Activated naive CD4-positive, alpha-beta T cell (primary cell): ENCODE measurements around the gene THOP1.
A peak's percentile ranks its signal among the peaks of the same experiment; 100 is the strongest.

Experiments used
- DNase-seq, 4 experiments: peaks; one replicate each; lab custom pipeline; 2025; lab: John Stamatoyannopoulos, UW

Gene THOP1

DNA sequence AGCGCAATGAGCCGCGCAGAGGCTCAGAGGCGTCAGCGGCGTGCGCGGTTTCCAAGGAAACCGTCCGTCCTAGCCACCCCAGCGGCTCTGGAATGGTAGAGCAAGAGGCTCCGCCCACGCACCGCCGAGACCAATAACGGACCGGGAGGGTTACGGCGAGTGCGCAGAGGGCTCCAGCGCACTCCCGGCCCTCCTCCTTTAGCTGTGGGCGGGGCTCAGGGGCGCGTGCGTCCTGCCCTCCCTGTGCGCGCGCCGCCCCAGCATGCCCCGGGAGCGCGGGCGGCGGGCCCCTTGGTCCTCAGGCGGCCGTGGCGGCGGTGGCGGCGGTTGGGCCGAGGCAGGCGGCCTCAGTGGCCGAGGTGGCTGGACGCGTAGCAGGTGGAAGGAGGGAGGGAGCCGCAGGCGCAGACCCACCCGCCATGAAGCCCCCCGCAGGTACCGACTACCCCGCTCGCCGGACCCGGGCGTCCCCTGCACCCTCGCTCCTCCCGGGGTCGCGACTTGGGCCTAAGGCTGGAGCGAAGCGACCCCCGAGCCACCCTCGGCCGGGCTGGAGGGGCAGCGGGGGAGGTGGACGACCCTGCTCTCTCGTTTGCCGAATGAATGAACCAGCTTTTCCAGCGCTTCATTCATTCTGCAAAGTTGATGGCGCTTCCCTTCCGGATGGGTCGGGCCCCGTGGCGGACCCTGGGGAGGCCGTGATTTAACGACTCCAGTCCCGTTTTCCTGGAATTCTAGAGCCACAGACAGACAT, at the start of gene THOP1:
Gene THOP1, plus strand, starts transcription at position 260 of the 754 bp plus-strand sequence. Its CDS starts 160 bp downstream, at position 420.
- DNase-seq, result peak; percentile 94 to 97 (median 96)

DNA sequence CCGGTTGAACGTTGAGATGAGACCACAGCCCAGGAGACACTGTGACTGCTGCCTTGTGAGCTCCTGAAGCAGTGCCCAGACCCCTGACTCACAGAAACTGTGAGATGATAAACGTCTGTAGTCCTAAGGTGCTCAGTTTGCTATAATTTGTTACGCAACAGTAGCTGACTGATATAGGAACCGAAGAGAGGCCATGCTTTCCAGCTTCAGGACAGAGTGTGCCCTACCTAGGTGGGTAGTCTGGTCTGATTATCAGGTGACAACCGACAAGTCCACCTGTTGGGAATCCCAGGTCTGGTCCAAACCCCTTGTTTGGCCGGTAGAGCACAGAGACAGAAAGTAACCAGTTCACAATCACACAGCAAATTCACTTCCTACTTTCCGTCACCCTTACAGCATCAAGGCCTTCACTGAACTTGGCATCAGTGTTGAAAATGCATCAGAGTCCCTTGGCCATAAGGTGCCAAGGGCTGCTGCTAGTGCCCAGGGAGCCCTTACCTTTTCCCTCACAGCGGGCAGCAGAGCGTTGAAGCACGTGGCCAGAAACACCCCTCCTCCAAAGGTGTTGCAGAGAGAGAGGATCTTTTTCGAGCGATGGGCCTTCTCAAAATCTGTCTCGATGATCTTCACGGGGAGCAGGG, 48.6 kb upstream of the THOP1 start:
- no peak for DNase-seq

DNA sequence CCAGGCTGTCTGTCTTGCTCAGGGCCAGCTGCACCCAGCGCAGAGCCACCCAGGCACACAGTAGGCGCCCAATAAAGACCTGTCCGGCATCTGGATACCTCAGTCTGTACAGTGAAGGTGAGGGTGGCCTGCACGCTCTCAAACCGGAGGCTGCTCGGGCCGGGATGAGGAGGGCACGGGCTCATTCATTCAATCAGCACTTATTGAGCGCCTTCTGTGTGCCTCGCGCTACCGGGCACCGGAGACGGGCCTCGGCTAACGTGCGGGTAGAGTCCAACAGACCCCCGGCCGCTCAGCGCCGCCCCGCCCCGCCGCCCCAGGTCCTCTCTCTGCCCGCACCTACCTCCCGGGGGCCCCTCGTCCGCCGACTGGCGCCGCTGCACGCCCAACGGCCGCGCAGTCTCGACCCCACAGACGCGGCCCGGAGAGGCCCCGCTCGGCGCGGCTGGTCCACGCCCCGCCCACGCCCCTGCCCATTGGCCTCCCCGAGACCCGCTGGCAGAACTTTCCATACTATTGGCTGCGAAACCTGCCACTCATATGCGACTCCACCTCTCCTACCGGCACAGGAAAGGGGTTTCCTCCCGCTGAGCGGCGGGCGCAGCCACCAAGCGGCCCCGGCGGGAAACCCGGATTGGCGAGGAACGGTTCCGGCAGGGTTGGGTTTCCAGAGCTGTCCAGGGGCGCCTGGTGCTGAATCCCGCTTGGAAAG, 45.5 kb upstream of the THOP1 start, which contains the start of gene SLC39A3:
Gene SLC39A3, minus strand, starts transcription at position 416 of the 712 bp plus-strand sequence. CDS start 2,760 bp downstream, outside the sequence.
- DNase-seq, result peak; percentile 96 to 98 (median 98)

DNA sequence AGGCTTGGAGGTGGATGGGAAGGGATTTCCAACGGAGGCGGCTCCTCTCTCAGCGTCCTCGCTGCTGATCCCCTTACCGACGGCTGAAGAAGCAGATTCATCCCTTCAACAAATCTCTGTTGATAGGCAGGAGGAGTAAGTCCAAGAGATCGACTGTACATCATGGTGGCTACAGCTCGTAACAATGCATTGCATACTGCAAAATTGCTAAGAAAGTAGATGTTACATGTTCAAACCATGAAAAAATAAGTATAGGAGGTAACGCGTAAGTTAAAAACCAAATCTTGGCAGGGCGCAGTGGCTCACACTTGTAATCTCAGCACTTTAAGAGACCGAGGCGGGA, 45.0 kb upstream of the THOP1 start:
- DNase-seq, result no peak

DNA sequence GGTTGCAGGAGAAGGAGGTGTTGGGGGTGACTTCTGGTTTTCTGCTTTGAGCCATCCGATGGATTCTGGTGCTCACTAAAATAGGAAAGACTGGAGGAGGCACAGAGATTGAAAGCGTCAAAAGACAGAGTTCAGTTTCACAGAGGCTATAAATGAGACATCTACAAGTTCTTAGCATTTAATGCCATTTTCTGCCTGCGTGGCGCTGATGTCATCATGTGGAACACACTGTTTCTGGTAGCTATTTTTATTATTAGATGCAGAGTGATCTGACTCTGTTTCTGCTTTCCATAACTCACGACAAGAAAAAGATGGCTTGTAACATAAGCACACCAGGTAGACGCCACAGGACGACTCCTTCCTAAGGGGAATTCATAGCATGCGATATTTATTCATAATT, 42.2 kb upstream of the THOP1 start:
- DNase-seq, result no peak

DNA sequence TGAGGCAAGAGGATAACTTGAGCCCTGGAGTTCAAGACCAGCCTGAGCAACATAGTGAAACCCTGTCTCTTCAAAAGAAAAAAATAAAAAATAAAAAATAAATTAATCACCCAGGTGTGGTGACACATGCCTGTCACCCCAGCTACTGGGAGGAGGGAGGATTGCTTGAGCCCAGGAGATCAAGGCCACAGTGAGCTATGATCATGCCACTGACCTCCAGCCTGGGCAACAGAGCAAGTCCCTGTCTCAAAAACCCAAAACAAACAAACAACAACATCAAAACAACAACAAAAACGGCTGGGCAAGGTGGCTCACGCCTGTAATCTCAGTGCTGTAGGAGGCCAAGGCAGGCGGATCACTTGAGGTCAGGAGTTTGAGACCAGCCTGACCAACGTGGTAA, 41.2 kb upstream of the THOP1 start:
- no peak for DNase-seq

DNA sequence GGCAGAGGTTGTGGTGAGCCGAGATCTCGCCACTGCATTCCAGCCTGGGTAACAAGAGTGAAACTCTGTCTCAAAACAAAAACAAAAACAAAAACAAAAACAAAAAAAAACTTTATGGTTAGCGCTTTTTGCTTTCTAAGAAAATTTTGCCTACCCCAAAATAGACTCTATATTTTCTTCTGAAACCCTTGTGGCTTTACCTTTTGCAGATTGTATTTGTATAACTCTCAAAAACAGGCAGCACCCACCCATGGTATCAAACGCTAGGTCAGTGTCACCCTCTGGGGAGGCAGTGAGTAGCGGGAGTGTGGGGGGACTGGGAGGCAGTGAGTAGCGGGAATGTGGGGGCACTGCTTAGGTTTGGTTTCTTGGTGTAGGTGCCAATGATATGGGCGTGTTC, 38.0 kb upstream of the THOP1 start:
- no peak for DNase-seq

DNA sequence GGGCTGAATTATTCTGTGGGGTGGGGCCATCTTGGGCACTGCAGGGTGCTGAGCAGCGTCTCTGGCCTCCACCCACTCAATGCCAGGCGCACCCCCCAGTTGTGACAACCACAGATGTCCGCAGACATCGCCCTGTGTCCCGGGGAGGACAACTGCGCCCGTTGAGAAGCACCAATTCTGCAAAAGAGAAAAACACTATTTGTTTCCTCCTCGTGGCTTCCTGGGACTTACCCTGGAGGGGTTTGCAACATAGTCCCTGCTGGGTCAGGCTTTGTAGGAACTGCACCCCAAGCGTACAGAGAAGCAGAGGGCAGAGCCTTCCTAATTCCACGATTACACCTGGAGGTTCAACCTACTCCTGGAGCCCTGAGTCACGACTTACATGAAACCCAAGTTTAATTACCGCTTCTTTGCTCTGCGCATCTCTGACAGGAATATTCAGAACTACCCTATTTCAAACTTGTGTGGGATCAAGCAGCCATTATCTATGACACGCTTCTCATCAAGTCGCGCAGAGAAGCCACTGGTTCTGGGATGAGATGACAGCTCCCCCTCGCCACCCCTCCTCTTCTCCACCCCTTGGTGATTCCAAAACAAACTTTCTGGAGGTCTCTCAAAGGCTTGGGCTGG, 34.4 kb upstream of the THOP1 start:
- DNase-seq, result no peak

DNA sequence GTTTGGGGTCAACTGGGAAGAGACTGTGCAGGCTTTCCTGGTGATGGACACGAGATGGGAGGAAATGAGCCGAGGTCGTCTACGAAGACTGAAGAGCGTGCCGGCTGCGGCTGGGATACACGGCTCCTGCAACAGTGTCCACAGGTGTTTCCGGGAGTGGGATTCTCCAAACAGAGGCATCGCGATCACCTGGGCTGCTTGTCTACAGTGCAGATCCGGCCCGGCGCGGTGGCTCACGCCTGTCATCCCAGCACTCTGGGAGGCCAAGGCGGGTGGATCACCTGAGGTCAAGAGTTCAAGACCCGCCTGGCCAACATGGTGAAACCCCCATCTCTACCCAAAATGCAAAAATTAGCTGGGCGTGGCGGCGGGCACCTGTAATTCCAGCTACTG, 33.9 kb upstream of the THOP1 start:
- no peak for DNase-seq

DNA sequence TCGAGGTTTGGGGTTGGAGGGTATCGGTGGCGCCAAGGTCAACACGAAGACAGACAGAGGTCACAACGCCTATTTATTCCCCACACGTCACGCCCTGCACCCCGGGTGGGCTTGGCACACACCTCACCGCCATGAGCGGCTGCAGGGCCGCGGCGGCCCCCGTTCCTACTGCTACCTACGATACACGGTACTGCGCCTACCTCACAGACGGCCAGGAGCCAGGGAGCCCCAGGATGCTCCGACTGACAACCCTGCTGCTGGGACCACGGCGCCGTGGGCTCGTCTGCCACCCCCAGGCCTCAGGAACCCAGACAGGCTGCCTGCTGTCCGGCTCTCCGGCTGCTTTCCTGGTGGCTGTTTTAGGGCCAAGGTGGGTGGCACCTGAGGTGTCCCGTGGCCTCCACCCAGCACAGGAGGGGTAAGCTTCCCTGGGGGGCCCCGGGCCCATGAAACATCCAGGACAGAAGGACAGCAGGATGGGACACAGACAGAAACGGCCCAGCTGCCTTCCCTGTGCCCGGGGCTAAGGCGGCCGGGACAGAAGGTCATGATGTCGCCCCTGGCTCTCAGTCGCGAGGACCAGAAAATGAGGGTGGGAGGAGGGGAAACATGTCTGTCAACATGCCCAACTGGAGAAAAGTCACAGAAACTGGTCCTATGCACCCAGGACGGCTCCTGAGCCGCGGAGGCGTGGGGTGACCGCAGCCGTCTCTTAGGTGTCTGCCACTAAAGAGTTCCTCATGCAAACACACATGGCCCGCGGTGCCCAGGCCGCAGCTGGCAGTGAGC, 30.4 kb upstream of the THOP1 start:
- no peak for DNase-seq

DNA sequence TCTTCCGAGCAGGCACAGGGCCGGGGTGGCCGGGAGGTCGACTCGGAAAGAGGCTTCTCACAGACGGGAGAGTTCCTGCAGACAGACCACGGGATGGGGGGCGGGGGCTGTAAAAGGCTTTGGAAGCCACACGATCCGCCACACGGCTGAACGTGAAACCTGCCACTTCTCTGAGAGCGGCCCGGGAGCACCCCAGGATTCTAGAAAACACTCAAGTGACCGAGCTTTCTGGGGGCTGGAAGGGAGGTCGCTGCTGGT, 29.9 kb upstream of the THOP1 start:
- DNase-seq, result no peak

DNA sequence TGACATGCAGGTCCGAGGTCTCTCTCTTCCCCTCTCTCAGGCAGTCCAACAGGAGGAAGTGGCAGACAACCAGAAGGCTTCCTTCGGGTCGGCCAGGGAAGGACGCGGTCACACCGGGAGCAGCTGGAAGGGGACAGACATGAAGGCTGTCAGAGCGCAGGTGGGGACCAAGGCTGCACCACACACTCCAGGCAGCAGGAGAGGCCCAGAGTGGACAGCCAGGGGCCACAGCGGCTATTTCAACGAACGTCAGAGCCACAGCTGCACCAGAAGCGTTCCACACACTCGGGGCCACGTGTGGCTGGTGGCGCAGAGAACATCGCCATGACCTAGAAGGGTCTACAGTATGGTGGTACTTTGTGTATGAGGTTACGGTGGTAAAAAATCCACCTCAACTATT, 29.5 kb upstream of the THOP1 start:
- no peak for DNase-seq

DNA sequence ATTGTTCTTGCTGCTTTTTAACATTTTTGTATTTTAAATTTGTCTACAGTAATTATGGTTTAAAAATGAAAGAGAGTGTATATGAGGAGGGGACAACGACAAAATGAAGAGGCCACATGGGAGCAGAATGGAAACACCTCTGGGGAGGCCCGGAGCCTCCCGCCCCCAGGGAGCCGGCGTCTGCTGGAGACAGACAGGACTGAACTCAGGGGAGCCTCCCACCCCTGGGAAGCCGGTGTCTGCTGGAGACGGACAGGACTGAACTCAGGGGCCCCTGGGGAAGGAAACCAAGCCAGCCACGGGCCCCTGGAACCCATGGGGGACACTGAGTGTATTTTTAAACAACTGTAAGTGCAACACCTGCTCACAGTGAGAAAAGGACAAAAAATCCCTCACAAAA, 28.8 kb upstream of the THOP1 start:
- DNase-seq, result no peak

DNA sequence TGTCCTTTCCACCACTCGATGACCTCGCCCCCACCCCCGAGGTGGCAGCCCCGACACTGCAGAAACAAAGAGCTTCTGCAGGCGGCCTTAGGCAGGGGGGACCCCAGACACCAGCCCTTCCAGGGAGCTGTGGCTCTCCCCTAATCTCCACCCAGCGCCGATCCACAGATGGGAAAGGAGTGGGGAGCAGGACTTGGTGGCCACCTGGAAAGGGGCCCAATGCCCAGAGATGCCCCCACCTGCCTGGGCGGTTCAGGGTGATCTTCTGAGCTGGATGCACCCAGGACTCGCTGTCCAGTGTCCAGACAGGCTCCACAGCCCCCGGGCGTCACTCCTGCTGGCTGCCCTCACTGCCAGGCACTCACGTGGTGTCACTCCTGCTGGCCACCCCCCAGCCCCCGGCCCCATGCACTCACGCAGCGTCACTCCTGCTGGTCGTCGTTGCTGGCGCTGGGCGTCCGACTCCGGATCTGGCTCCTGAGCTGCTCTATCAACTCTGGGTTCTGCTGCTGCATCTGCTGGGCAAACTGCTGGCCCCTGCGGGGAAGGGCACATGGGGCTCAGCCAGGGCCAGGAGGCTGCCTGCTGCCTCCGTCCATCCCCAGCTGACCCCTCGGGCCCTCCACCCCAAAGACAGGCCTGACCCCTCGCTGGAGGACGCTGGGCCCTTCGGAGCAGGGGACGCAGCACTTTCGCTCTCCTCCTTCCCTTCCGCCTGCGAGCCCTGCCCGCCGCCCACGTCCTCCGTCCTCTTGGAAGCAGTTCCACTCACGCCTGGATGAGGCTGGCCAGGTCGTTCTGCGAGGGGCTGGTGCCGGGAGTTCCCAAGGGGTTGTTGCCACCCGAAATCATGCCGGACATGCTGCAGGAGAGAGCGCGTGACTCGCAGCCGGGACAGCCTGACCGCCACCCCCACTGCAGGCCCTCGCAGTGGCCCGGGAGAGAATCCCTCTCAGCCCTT, 28.1 kb upstream of the THOP1 start:
- no peak for DNase-seq

DNA sequence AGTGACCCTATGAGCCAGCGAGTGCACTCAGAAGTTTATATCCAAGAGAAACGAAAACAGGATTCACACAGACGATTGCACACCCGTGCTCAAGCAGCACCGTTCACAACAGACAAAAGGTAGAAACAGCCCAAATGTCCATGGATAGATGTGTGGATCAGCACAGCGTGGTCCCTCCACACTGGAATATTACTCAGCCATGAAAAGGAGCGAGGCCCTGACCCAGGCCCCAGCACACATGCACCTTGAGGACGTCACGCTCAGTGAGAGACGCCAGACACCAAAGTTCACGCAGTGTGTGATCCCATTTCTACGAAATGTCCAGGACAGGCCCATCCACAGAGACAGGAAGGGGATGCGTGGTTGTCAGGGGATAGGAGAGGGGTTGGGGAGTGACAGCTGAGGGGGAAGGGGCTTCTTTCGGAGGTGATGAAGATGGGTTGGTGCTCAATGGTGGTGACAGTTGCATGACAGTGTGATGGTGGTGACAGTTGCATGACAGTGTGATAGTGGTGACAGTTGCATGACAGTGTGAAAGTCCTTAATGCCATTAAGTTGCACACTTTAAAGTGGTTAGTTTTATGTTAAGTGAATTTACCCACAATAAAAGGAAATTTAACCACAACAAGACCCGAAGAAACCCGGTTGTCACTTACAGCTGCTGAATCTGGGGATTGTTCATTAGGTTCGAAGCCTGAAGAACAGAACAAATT, 26.5 kb upstream of the THOP1 start:
- no peak for DNase-seq

DNA sequence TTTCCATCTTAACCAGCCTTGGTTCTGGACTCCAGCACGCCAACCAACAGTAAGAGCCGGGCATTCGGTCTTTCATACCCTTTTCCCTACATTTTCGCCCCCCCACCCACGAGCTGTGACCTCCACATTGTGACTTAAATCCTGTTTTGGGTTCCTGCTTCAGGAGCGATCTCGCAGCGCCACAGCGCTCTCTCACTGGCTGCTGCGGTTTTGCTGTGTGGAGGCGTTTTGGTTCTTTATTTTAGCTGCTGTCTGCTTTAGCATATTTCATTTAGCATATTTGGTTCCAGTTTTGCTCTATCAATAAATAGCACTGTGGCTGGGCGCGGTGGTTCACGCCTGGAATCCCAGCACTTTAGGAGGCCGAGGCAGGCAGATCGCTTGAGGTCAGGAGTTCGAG, 25.9 kb upstream of the THOP1 start:
- no peak for DNase-seq

DNA sequence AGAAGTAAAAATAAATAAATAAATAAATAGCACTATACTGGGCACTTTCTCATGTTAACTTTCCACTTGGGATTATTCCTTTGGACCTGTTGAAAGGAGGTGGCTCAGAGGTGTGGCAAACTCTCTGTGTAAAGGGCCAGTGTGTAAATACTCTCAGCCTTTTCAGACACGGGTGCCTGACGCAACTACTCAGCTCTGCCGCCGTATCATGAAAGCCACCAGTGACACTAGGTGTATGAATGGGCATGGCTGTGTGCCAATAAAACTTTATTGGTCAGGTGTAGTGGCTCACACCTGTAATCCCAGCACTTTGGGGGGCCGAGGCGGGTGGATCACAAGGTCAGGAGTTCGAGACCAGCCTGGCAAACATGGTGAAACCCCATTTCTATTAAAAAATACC, 25.3 kb upstream of the THOP1 start:
- no peak for DNase-seq

DNA sequence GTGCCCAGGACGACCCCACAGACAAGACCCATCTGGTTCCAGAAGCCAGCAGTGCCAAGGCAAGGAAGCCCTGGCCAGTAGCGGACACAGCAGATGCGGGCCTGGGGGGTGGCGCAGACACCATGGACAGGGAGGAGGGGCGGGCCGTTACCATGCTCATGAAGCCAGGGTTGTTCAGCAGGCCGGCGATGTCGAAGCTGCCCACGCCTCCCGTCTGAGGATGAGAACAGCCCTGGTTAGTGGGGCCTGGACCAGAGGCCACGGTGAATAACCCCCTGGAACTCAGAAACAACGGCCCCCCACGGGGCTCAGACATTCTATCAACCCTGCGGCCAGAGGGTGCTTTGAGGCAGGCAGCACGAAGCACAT, 24.0 kb upstream of the THOP1 start:
- no peak for DNase-seq

DNA sequence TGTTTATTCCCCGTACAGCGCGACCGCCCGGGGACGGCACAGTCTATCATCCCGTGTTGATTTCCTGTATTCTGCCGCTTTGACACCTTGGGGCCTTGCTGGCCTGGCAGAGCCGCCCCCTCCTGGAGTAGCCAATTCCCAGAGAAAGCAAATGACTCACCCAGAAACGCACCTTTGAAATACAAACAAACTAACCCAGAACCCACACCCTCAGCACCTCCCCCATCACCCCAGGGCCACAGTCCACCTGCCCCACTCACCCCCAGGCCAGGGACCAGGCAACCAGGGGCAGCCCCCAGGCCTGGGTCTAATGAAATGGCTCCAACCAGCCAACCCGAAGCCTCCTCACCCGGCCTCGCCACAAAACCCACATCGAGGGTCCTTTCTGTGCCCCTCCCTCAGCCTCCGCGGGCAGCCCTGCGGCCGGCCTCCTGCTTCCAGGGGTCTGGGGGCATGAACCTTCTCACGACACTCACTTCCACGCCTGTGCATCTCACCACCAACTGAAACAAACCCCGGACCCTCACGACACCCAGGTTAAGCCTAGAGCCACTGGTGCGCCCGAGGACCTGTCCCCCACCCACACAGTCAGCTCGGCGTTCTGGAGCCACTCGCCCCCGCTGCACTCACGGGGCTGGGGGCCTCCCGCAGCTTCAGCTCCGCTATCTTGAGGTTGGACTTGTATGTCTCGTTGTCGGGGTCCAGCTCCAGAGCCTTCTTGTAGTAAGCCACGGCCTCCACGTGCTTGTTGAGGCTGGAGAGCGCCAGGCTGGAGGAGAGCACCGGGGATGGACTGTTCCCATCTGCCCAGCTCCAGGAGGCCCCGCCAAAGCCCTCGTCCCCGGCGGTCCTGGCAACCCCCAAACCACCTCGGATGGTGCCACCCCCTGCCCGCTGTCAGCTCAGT, 23.2 kb upstream of the THOP1 start:
- no peak for DNase-seq
